ENCODE results near the gene C1orf210.

The C1orf210 gene

DNA sequence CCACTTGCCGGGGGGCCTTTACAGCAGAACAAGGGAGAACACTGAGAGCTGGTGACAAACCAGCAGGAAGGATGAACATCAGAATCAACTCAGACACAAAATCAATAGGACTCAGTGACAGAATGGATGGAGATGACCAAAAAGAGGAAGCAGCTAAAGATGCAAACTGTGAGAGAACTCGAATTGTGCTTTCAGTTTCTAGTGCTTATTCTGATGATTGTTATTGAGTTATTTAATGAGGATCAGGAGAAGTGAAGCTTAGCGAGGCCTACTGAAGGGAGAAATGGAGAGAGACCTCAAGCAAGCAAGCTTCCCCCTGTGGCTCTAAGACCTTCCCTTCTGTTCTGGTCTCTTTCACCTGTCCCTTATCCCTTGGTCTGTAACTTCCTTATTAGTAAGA, 45.9 kb downstream of the C1orf210 start:
- TF ChIP-seq, protein P1, sequence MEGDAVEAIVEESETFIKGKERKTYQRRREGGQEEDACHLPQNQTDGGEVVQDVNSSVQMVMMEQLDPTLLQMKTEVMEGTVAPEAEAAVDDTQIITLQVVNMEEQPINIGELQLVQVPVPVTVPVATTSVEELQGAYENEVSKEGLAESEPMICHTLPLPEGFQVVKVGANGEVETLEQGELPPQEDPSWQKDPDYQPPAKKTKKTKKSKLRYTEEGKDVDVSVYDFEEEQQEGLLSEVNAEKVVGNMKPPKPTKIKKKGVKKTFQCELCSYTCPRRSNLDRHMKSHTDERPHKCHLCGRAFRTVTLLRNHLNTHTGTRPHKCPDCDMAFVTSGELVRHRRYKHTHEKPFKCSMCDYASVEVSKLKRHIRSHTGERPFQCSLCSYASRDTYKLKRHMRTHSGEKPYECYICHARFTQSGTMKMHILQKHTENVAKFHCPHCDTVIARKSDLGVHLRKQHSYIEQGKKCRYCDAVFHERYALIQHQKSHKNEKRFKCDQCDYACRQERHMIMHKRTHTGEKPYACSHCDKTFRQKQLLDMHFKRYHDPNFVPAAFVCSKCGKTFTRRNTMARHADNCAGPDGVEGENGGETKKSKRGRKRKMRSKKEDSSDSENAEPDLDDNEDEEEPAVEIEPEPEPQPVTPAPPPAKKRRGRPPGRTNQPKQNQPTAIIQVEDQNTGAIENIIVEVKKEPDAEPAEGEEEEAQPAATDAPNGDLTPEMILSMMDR (IDR thresholded peaks at IDR 0.05; ENCODE audit: poor library complexity, severe bottlenecking) = no peak
- no peaks in the 10 kb centered on the region for H3K9me3 ChIP-seq (ENCODE audit: severe bottlenecking)
- ATAC-seq (ENCODE audit: low read depth) (no peak), DNase-seq (ENCODE audit: low spot score) (no peak)
- no peaks in the 10 kb centered on the region for H3K4me1 ChIP-seq (ENCODE audit: insufficient read depth, poor library complexity, severe bottlenecking)
- H3K36me3 ChIP-seq (ENCODE audit: low read depth) = no peaks in the 10 kb centered on the region
- H3K27ac ChIP-seq (ENCODE audit: poor library complexity, severe bottlenecking) = no peak overlapping the region
- H3K27me3 ChIP-seq (ENCODE audit: insufficient read depth, poor library complexity, severe bottlenecking) = no peaks in the 10 kb centered on the region
- H3K4me3 ChIP-seq (ENCODE audit: severe bottlenecking) = no peak overlapping the region

DNA sequence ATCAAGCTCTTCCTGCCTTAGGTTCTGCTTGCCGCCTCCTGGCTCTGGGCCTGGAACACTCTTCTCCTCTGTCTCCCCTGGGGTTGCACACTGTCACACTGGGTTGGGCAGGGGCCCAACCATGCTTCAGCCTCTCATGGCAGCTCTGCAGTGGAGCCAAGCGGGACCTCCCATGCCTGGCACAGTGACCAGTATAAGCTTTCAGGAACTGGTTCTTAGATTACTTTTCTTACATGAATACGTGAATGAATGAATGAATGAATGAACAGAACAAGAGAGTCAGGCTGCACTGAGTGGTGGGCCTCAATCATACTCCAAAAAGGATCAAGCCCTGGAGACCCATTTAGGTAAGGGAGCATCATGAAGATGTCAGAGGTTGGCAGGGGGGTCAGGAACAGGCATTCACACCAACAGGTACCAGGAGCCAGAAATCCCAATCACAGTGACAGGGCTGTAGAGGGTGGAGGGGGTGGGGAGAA, 46.4 kb downstream of the C1orf210 start:
- no peaks in the 10 kb centered on the region for H3K9me3 ChIP-seq (ENCODE audit: severe bottlenecking)
- DNase-seq (ENCODE audit: low spot score) = no peak
- H3K27ac ChIP-seq (ENCODE audit: poor library complexity, severe bottlenecking) = no peak overlapping the region
- TF ChIP-seq, protein P1 (IDR thresholded peaks at IDR 0.05; ENCODE audit: poor library complexity, severe bottlenecking) = no peak
- H3K4me3 ChIP-seq (ENCODE audit: severe bottlenecking) = no peak overlapping the region
- H3K4me1 ChIP-seq (ENCODE audit: insufficient read depth, poor library complexity, severe bottlenecking) = no peaks in the 10 kb centered on the region
- no peak for ATAC-seq (ENCODE audit: low read depth)
- H3K36me3 ChIP-seq (ENCODE audit: low read depth) = no peaks in the 10 kb centered on the region
- H3K27me3 ChIP-seq (ENCODE audit: insufficient read depth, poor library complexity, severe bottlenecking) = no peaks in the 10 kb centered on the region

DNA sequence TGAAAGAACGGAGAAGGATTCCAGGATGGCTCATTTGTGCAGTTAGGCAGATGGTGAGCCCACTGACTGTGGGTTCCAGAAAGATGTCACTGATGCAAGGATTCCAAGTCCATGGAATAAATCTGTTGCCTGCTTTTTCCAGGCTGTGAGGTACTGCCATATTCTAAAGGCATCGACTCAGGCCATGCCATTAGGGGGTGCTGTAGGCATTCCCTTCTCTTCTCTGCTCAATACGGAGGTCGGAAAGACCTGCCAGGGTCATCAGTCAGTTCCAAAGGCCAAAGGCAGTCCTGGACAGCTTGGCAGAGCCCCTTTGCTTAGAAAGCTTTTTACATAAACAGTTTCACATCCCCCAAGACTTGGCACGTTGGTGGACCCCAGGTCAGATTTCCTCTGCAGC, 47.3 kb downstream of the C1orf210 start:
- Histone ChIP-seq H3K27ac (ENCODE audit: poor library complexity, severe bottlenecking) (no peak overlapping the region), H3K9me3 (ENCODE audit: severe bottlenecking) (no peaks in the 10 kb centered on the region), H3K27me3 (ENCODE audit: insufficient read depth, poor library complexity, severe bottlenecking) (no peaks in the 10 kb centered on the region), H3K4me3 (ENCODE audit: severe bottlenecking) (no peak overlapping the region), H3K36me3 (ENCODE audit: low read depth) (no peaks in the 10 kb centered on the region), H3K4me1 (ENCODE audit: insufficient read depth, poor library complexity, severe bottlenecking) (no peaks in the 10 kb centered on the region)
- TF ChIP-seq, protein P1 (IDR thresholded peaks at IDR 0.05; ENCODE audit: poor library complexity, severe bottlenecking) = peak; percentile 46
- DNase-seq (ENCODE audit: low spot score) = no peak
- peak; percentile 59 for ATAC-seq (ENCODE audit: low read depth)

DNA sequence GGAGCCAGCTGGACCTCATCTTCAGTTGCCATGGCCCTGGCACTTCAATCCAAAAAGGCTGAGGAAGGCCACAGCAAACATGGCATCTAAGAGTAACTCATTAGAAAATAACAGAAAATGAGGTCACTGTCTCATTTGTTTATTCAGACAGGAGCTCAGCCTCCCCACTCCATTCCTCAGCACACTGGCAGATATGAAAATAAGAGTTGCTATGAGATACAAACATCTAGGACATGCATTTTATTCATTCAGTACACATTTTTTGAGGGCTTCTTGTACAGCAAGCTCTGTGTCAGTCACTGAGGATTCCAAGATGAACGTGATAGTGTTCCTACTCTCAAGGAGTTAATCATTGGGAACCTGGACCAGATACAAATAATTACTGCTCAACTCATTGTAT, 48.3 kb downstream of the C1orf210 start:
- Histone ChIP-seq H3K36me3 (ENCODE audit: low read depth) (no peaks in the 10 kb centered on the region), H3K9me3 (ENCODE audit: severe bottlenecking) (no peaks in the 10 kb centered on the region), H3K4me3 (ENCODE audit: severe bottlenecking) (no peak overlapping the region), H3K27ac (ENCODE audit: poor library complexity, severe bottlenecking) (no peak overlapping the region), H3K27me3 (ENCODE audit: insufficient read depth, poor library complexity, severe bottlenecking) (no peaks in the 10 kb centered on the region), H3K4me1 (ENCODE audit: insufficient read depth, poor library complexity, severe bottlenecking) (peaks cover 5% of the 10 kb centered on the region)
- ATAC-seq (ENCODE audit: low read depth) (no peak), DNase-seq (ENCODE audit: low spot score) (no peak)
- TF ChIP-seq, protein P1 (IDR thresholded peaks at IDR 0.05; ENCODE audit: poor library complexity, severe bottlenecking) = no peak

DNA sequence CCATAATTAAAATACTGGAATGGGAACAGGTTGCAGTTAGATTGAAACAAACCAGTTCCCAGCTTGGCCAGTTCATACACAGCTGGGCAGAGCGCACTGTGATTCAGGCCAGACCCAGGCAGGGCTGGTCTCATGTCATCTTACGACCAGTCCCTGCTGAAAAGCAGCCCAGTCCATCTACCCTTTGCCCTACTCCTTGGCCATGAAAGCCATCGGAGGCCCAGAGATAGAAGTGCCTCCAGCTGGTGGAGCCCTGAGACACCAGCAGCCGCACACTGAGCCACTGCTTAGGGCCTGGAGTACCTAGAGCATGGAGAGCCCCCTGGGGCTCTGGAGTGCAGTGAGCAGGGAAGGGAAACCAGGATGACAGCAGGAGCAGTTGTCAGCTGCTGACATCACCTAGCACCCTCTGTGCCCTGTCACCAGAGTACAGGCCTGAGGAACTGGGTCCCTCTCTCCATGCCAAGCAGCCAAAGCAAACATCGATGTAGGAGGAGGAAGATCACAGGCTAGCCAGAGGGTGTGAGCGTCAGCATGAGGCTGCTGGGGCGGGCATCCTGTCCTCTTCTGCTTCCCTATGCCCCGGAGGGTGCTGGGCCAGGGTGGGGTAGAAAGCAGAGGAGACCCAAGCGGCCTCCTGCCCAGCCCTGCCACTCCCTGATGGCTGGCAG, 49.8 kb downstream of the C1orf210 start:
- H3K4me1 ChIP-seq (ENCODE audit: insufficient read depth, poor library complexity, severe bottlenecking) = peaks cover 10% of the 10 kb centered on the region
- no peaks in the 10 kb centered on the region for H3K9me3 ChIP-seq (ENCODE audit: severe bottlenecking)
- no peaks in the 10 kb centered on the region for H3K36me3 ChIP-seq (ENCODE audit: low read depth)
- ATAC-seq (ENCODE audit: low read depth) (no peak), DNase-seq (ENCODE audit: low spot score) (no peak)
- H3K27ac ChIP-seq (ENCODE audit: poor library complexity, severe bottlenecking) = no peak overlapping the region
- H3K4me3 ChIP-seq (ENCODE audit: severe bottlenecking) = no peak overlapping the region
- TF ChIP-seq, protein P1 (IDR thresholded peaks at IDR 0.05; ENCODE audit: poor library complexity, severe bottlenecking) = no peak
- H3K27me3 ChIP-seq (ENCODE audit: insufficient read depth, poor library complexity, severe bottlenecking) = no peaks in the 10 kb centered on the region
